ENCODE results near the gene PEX12.
A peak's percentile ranks its signal among the peaks of the same experiment; 100 is the strongest.
"Not testable (repeated sequence)": the region's sequence is repeated elsewhere in the genome, so short reads cannot be mapped to it uniquely, and the experiment has no call there.

Gene PEX12

GRCh38 chr17:35577830-35578196 is 558 bp downstream of the PEX12 start:
- peak; percentile 17 for DNase-seq

- DNase-seq, result no peak
These were observed 2.6 kb downstream of the PEX12 start for GRCh38 chr17:35575759-35576158.

GRCh38 chr17:35569405-35569804 is 9.0 kb downstream of the PEX12 start:
- DNase-seq, result no peak

- peak; percentile 74 for DNase-seq
These were observed 9.8 kb downstream of the PEX12 start for GRCh38 chr17:35568561-35568960.

- DNase-seq, result no peak
These were observed 11.4 kb downstream of the PEX12 start for GRCh38 chr17:35566968-35567367.

- DNase-seq, result not testable (repeated sequence)
These were observed 15.2 kb downstream of the PEX12 start for GRCh38 chr17:35563181-35563580.

- DNase-seq, result peak; percentile 13
These were observed 17.7 kb downstream of the PEX12 start, which contains the start of gene SLFN14 for GRCh38 chr17:35560703-35561102. Gene SLFN14 (minus strand): TSS chr17:35560819. CDS start chr17:35558062, 2,757 bp downstream.

- DNase-seq, result no peak
These were observed 18.7 kb downstream of the PEX12 start for GRCh38 chr17:35559495-35560210.

- no peak for DNase-seq
These were observed 21.0 kb downstream of the PEX12 start for GRCh38 chr17:35557353-35557752.

GRCh38 chr17:35555691-35556090 is 22.7 kb downstream of the PEX12 start:
- DNase-seq, result no peak

GRCh38 chr17:35554668-35555067 is 23.7 kb downstream of the PEX12 start:
- no peak for DNase-seq

- no peak for DNase-seq
These were observed 25.1 kb downstream of the PEX12 start for GRCh38 chr17:35553310-35553709.

- no peak for DNase-seq
These were observed 29.4 kb downstream of the PEX12 start for GRCh38 chr17:35548978-35549377.

- DNase-seq, result no peak
These were observed 30.1 kb downstream of the PEX12 start for GRCh38 chr17:35548208-35548810.

- peak; percentile 83 for DNase-seq
These were observed 31.9 kb downstream of the PEX12 start for GRCh38 chr17:35546487-35546886.

- DNase-seq, result peak; percentile 19
These were observed 33.2 kb downstream of the PEX12 start for GRCh38 chr17:35545150-35545549.

GRCh38 chr17:35543856-35544255 is 34.5 kb downstream of the PEX12 start:
- DNase-seq, result no peak

GRCh38 chr17:35542990-35543389 is 35.4 kb downstream of the PEX12 start:
- no peak for DNase-seq

- peak; percentile 5 for DNase-seq
These were observed 36.9 kb downstream of the PEX12 start for GRCh38 chr17:35541434-35541833.

- peak; percentile 92 for DNase-seq
These were observed 37.6 kb downstream of the PEX12 start for GRCh38 chr17:35540589-35541404.

- no peak for DNase-seq
These were observed 38.7 kb downstream of the PEX12 start for GRCh38 chr17:35539659-35540026.

- DNase-seq, result peak; percentile 85
These were observed 40.7 kb downstream of the PEX12 start, which contains the start of gene SLFN12L for GRCh38 chr17:35537601-35538141. Gene SLFN12L (minus strand): TSS chr17:35537678. CDS start chr17:35522364, 15,314 bp downstream.

- peak; percentile 40 for DNase-seq
These were observed 41.7 kb downstream of the PEX12 start for GRCh38 chr17:35536664-35537171.
